GM13976 (cell line): ENCODE measurements around the gene PSORS1C1.

ENCODE experiments used
- DNase-seq: peaks from one replicate; pipeline ENCODE4 v3.0.0; 2012; ENCODE audit warnings: low spot score
- CTCF ChIP-seq: IDR thresholded peaks from 2 replicates; pipeline ENCODE4 v1.5.1; 2012; ENCODE audit warnings: borderline replicate concordance, mild to moderate bottlenecking; ENCODE audit not compliant: insufficient read depth; ENCODE audit errors: extremely low read depth, missing control alignments, control extremely low read depth
- in situ Hi-C: fragments of 300-500 bp; cut with MboI; formaldehyde crosslinking; loops from one replicate; pipeline ENCODE4 v1.12.0; 2022; ENCODE audit warnings: low sequenced_read_pairs, mixed read lengths, inconsistent platforms; ENCODE audit not compliant: unreplicated experiment

The PSORS1C1 gene

GRCh38 chr6:31143148-31143547 is 28.5 kb downstream of the PSORS1C1 start:
- DNase-seq, result no peak
- in situ Hi-C loops, result no loop called here
- TF ChIP-seq CTCF, result no peak

- in situ Hi-C loops, result no loop called here
- TF ChIP-seq CTCF, result no peak
- no peak for DNase-seq
Measured at GRCh38 chr6:31144296-31144969, 29.8 kb downstream of the PSORS1C1 start.

GRCh38 chr6:31144970-31145340 is 30.4 kb downstream of the PSORS1C1 start:
- in situ Hi-C loops, result no loop called here
- DNase-seq, result no peak

GRCh38 chr6:31145386-31145785 is 30.8 kb downstream of the PSORS1C1 start:
- no peak for DNase-seq
- TF ChIP-seq CTCF, result no peak
- in situ Hi-C loops, result no loop called here

More at GRCh38 chr6:31144970-31145340, 30.4 kb downstream of the PSORS1C1 start:
- TF ChIP-seq CTCF, result no peak

GRCh38 chr6:31149827-31150447 is 35.3 kb downstream of the PSORS1C1 start:
- in situ Hi-C loops, result no loop called here
- no peak for DNase-seq
- no peak for TF ChIP-seq CTCF

GRCh38 chr6:31152781-31153180 is 38.2 kb downstream of the PSORS1C1 start:
- in situ Hi-C loops, result no loop called here
- no peak for TF ChIP-seq CTCF
- DNase-seq, result no peak
